HepG2 (cell line): ENCODE measurements around the gene RPS6KA2.

ENCODE experiments used
- CBX2 ChIP-seq, 2 experiments: fragments of 200-600 bp in 1 of 2; sonication (generic); formaldehyde crosslinking in 1 of 2; IDR thresholded peaks; 2 replicates each; pipeline versions ENCODE4 v1.7.0 to v1.8.1; 2018 to 2022; ENCODE audit warnings: low read depth in 2 of 2, low read length in 1 of 2, mild to moderate bottlenecking in 1 of 2, missing genetic modification reagents in 1 of 2
- ELF4 ChIP-seq: sonication (generic); formaldehyde crosslinking; IDR thresholded peaks from 2 replicates; pipeline ENCODE4 v1.5.0; 2020; ENCODE audit warnings: missing genetic modification reagents, mild to moderate bottlenecking, moderate library complexity, borderline replicate concordance
- FOSL1 ChIP-seq: sonication (generic); formaldehyde crosslinking; IDR thresholded peaks from 2 replicates; pipeline ENCODE4 v1.9.0; 2021; ENCODE audit warnings: missing genetic modification reagents, borderline replicate concordance
- GLI4 ChIP-seq: sonication (generic); formaldehyde crosslinking; IDR thresholded peaks from 2 replicates; pipeline ENCODE4 v1.5.1; 2020; ENCODE audit warnings: missing genetic modification reagents, mild to moderate bottlenecking, moderate library complexity, borderline replicate concordance
- MAFG ChIP-seq: sonication (generic); formaldehyde crosslinking; IDR thresholded peaks from 2 replicates; pipeline ENCODE4 v1.5.1; 2020; ENCODE audit warnings: mild to moderate bottlenecking, missing genetic modification reagents
- NR2C2 ChIP-seq: sonication (generic); formaldehyde crosslinking; IDR thresholded peaks from 2 replicates; pipeline ENCODE4 v1.4.0; 2020; ENCODE audit warnings: missing genetic modification reagents, mild to moderate bottlenecking, moderate library complexity, borderline replicate concordance
- RAD21 ChIP-seq: fragments of 450-650 bp; formaldehyde crosslinking; IDR thresholded peaks from 2 replicates; pipeline ENCODE4 v1.5.0; 2020; ENCODE audit warnings: mild to moderate bottlenecking
- SRF ChIP-seq: IDR thresholded peaks from 2 replicates; pipeline ENCODE4 v1.6.1; 2011; ENCODE audit warnings: mild to moderate bottlenecking, low read depth, low read length, moderate library complexity
- ZZZ3 ChIP-seq: sonication (generic); formaldehyde crosslinking; IDR thresholded peaks from 2 replicates; pipeline ENCODE4 v1.4.0; 2020; ENCODE audit warnings: missing genetic modification reagents, mild to moderate bottlenecking, borderline replicate concordance
- TF ChIP-seq, protein P1 (sequence below): IDR thresholded peaks from 2 replicates; pipeline ENCODE4 v1.6.1; 2016; ENCODE audit warnings: low read depth, borderline replicate concordance
- TF ChIP-seq, protein P2 (sequence below): sonication (generic); formaldehyde crosslinking; IDR thresholded peaks from 2 replicates; pipeline ENCODE4 v1.5.0; 2020; ENCODE audit warnings: mild to moderate bottlenecking, missing genetic modification reagents, moderate library complexity

DNA sequence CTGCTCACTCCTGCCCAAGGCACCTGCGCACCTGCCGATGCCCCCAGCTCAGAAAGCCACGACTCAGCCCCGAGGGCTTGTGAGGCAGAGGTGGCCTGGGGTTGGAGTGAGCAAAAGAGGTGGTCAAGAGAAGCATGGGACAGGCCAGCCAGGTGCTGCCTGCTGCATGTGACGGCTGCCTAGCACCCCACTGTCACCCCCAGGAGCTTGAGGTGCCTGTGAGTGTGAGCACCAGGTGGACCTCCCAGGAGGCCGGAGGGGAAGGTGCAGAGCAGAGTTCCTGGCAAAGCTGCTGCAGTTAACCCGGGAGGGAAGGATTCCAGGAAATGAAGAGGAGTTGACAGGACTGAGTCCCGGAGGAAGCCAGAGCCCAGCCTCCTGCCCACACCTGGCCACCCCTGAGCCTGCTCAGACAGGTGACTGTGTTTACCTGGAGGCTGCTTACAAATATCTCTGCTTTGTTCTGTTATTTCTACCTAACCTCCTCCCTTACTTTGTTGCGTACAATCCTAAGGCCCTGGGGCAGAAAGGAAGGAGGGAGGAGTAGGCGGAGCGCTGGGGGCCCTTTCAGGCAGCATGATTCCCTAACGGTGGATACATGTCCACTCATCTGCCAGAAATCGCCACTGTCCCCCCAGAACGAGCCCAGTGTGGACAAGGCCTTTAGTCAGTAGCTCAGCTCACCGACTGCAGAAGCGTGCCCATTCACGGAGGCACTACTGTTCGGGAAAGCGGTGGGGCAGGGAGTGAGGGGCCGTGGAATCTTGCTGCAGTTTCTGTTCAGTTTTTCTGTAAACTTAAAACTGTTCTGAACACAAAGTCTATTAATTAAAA is 156.8 kb downstream of the RPS6KA2 start:
- TF ChIP-seq GLI4 (CRISPR knock-in tag) = no peak
- TF ChIP-seq, protein P1, sequence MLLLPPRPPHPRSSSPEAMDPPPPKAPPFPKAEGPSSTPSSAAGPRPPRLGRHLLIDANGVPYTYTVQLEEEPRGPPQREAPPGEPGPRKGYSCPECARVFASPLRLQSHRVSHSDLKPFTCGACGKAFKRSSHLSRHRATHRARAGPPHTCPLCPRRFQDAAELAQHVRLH = no peak
- no peak for TF ChIP-seq MAFG (CRISPR knock-in tag)
- no peak for TF ChIP-seq NR2C2 (CRISPR knock-in tag)
- TF ChIP-seq FOSL1 (CRISPR knock-in tag) = no peak
- TF ChIP-seq, protein P2, sequence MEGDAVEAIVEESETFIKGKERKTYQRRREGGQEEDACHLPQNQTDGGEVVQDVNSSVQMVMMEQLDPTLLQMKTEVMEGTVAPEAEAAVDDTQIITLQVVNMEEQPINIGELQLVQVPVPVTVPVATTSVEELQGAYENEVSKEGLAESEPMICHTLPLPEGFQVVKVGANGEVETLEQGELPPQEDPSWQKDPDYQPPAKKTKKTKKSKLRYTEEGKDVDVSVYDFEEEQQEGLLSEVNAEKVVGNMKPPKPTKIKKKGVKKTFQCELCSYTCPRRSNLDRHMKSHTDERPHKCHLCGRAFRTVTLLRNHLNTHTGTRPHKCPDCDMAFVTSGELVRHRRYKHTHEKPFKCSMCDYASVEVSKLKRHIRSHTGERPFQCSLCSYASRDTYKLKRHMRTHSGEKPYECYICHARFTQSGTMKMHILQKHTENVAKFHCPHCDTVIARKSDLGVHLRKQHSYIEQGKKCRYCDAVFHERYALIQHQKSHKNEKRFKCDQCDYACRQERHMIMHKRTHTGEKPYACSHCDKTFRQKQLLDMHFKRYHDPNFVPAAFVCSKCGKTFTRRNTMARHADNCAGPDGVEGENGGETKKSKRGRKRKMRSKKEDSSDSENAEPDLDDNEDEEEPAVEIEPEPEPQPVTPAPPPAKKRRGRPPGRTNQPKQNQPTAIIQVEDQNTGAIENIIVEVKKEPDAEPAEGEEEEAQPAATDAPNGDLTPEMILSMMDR (CRISPR knock-in tag) = no peak
- TF ChIP-seq RAD21 (CRISPR knock-in tag) = no peak
- no peak for TF ChIP-seq ELF4 (CRISPR knock-in tag)
- no peak for TF ChIP-seq CBX2 (IDR thresholded peaks at IDR 0.05; ENCODE audit: low read depth, low read length)
- TF ChIP-seq CBX2 (CRISPR knock-in tag; IDR thresholded peaks at IDR 0.05; ENCODE audit: low read depth) = no peak
- TF ChIP-seq SRF = no peak
- no peak for TF ChIP-seq ZZZ3 (CRISPR knock-in tag)
